HL-60 (cell line): ENCODE data around the gene SETBP1.

Experiments used
- DNase-seq, 2 experiments: peaks; one replicate each; pipeline ENCODE4 v3.0.0-alpha.2; 2010 to 2020; ENCODE audit warnings: low read depth in 1 of 2, low spot score in 1 of 2
- H3K27ac ChIP-seq: fragments of 250-450 bp; sonication (Bioruptor Pico); replicated peaks from 2 replicates; pipeline ENCODE4 v1.5.1; 2020; ENCODE audit warnings: mild to moderate bottlenecking, moderate library complexity
- H3K27me3 ChIP-seq: fragments of 250-450 bp; sonication (Bioruptor Pico); 2 replicates; pipeline ENCODE4 v1.5.1; 2021; ENCODE audit warnings: mild to moderate bottlenecking, moderate library complexity; ENCODE audit not compliant: insufficient read depth, poor library complexity, severe bottlenecking
- H3K4me3 ChIP-seq: replicated peaks from 2 replicates; pipeline ENCODE4 v1.5.1; 2011; ENCODE audit warnings: mild to moderate bottlenecking, control low read depth, low read length; ENCODE audit not compliant: insufficient read depth
- CTCF ChIP-seq: IDR thresholded peaks from one replicate; pipeline ENCODE4 v1.5.1; 2011; ENCODE audit warnings: low read length, control low read depth, inconsistent platforms; ENCODE audit not compliant: insufficient read depth
- GABPA ChIP-seq: IDR thresholded peaks from 2 replicates; pipeline ENCODE4 v1.6.1; 2012; ENCODE audit warnings: low read depth
- POLR2AphosphoS5 ChIP-seq: IDR thresholded peaks from 2 replicates; pipeline ENCODE4 v1.6.1; 2012; ENCODE audit warnings: low read depth
- SPI1 ChIP-seq: IDR thresholded peaks from 2 replicates; pipeline ENCODE4 v1.6.1; 2012; ENCODE audit warnings: low read depth, mild to moderate bottlenecking, borderline replicate concordance
- TF ChIP-seq, protein P1 (sequence below): IDR thresholded peaks from 2 replicates; pipeline ENCODE4 v1.6.1; 2012; ENCODE audit warnings: low read depth; ENCODE audit not compliant: insufficient replicate concordance

Gene SETBP1

DNA sequence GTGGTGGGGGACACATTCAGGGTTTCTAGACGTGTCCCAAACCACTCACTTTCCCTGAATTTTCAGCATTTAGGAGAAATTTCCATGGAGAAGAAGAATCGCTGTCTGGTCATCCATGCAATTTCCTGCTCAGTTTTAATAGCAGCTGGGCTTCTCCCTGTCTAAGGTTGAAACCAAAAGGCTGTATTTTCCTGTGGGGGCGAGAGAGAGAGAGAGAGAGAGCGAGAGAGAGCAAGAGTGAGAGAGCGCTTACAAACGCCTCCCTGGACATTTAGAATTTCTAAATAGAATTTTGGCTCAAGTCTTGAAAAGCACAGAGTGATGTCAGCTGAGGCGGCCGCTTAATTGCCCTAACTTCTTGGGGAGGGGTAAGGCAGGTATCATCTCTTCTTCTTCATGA, 110.8 kb downstream of the SETBP1 start:
- no peak for TF ChIP-seq GABPA
- TF ChIP-seq CTCF, result no peak
- Histone ChIP-seq H3K27me3 (peaks cover 10% of the 10 kb centered on the region), H3K4me3 (no peak overlapping the region), H3K27ac (no peak overlapping the region)
- no peak for DNase-seq

GRCh38 chr18:44792456-44793061, 111.9 kb downstream of the SETBP1 start:
- DNase-seq, result no peak
- Histone ChIP-seq H3K27me3 (peaks cover 10% of the 10 kb centered on the region), H3K27ac (no peak overlapping the region), H3K4me3 (no peak overlapping the region)
- no peak for TF ChIP-seq GABPA

DNA sequence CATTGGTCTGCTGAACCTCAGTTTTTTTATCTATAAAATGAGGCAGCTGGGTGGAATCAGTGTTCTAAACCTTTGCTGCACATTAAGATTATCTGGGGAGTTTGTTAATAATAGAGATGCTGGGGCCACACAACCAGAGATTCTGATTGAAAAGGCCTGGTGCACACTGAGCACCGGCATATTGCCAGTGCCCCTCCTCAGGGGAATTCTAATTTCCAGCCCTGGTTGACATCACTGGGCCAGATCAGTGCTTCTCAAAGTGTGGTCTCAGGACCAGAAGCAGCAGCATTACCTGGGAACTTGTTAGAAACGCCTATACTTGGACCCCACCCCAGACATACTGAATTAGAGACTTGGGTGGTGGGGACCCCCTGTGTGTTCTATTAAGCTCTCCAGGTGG, 112.5 kb downstream of the SETBP1 start:
- Histone ChIP-seq H3K4me3 (no peak overlapping the region), H3K27me3 (peaks cover 10% of the 10 kb centered on the region), H3K27ac (no peak overlapping the region)
- TF ChIP-seq, protein P1, sequence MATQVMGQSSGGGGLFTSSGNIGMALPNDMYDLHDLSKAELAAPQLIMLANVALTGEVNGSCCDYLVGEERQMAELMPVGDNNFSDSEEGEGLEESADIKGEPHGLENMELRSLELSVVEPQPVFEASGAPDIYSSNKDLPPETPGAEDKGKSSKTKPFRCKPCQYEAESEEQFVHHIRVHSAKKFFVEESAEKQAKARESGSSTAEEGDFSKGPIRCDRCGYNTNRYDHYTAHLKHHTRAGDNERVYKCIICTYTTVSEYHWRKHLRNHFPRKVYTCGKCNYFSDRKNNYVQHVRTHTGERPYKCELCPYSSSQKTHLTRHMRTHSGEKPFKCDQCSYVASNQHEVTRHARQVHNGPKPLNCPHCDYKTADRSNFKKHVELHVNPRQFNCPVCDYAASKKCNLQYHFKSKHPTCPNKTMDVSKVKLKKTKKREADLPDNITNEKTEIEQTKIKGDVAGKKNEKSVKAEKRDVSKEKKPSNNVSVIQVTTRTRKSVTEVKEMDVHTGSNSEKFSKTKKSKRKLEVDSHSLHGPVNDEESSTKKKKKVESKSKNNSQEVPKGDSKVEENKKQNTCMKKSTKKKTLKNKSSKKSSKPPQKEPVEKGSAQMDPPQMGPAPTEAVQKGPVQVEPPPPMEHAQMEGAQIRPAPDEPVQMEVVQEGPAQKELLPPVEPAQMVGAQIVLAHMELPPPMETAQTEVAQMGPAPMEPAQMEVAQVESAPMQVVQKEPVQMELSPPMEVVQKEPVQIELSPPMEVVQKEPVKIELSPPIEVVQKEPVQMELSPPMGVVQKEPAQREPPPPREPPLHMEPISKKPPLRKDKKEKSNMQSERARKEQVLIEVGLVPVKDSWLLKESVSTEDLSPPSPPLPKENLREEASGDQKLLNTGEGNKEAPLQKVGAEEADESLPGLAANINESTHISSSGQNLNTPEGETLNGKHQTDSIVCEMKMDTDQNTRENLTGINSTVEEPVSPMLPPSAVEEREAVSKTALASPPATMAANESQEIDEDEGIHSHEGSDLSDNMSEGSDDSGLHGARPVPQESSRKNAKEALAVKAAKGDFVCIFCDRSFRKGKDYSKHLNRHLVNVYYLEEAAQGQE, result no peak
- TF ChIP-seq CTCF (no peak), SPI1 (no peak), POLR2AphosphoS5 (no peak), GABPA (no peak)
- no peak for DNase-seq

- no peak for DNase-seq
- H3K27ac ChIP-seq, result no peak overlapping the region
- H3K4me3 ChIP-seq, result no peak overlapping the region
- TF ChIP-seq POLR2AphosphoS5, result no peak
- TF ChIP-seq GABPA, result no peak
- TF ChIP-seq CTCF, result no peak
- TF ChIP-seq, protein P1, result no peak
- no peak for TF ChIP-seq SPI1
- H3K27me3 ChIP-seq, result peaks cover 10% of the 10 kb centered on the region
Measured at GRCh38 chr18:44793685-44794084, 113.0 kb downstream of the SETBP1 start.
